HL-60 (cell line): ENCODE results near the gene TMEM19.

Experiments
- CTCF ChIP-seq: IDR thresholded peaks from one replicate; pipeline ENCODE4 v1.5.1; 2011; ENCODE audit warnings: low read length, control low read depth, inconsistent platforms; ENCODE audit not compliant: insufficient read depth
- POLR2AphosphoS5 ChIP-seq: IDR thresholded peaks from 2 replicates; pipeline ENCODE4 v1.6.1; 2012; ENCODE audit warnings: low read depth
- REST ChIP-seq: IDR thresholded peaks from 2 replicates; pipeline ENCODE4 v1.6.1; 2012; ENCODE audit warnings: low read depth; ENCODE audit not compliant: insufficient replicate concordance

- TF ChIP-seq CTCF (no peak), REST (no peak), POLR2AphosphoS5 (no peak)
Measured at GRCh38 chr12:71649401-71649800, 36.5 kb upstream of the TMEM19 start.
